HG02610 (cell line): ENCODE measurements around the gene NRSN2.
"Not testable (repeated sequence)": the region's sequence is repeated elsewhere in the genome, so short reads cannot be mapped to it uniquely, and the experiment has no call there.

Source experiments
- ATAC-seq: cut with Tn5 transposase; IDR thresholded peaks from one replicate; pipeline ENCODE4 v1.9.1; 2021; ENCODE audit warnings: mild to moderate bottlenecking, moderate library complexity; ENCODE audit not compliant: unreplicated experiment

NRSN2 gene

GRCh38 chr20:353166-353565, 6.3 kb downstream of the NRSN2 start:
- no peak for ATAC-seq

- peak; percentile 80 for ATAC-seq
These were observed 7.5 kb downstream of the NRSN2 start for GRCh38 chr20:354298-354977.

- not testable (repeated sequence) for ATAC-seq
These were observed 9.2 kb downstream of the NRSN2 start for GRCh38 chr20:356154-356553.

DNA sequence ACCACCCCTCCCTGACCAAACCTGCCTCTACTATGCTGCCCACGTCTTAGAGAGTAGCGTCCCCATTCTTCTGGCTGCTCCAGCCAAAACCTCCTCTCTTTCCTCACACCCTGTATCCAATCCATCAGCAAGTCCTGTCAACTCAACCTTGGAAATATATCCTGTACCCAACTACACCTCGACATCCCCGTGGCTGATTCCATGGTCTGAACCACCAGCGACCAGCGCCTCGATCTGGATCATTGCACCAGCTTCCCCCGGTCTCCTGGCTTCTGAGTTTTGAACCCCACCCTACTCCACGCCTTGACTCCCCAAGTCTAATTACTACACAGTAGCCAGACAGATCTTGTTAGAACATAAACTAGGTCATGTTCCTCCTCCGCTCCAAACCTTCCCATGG, 9.8 kb downstream of the NRSN2 start:
- no peak for ATAC-seq

- ATAC-seq: no peak
These were observed 12.1 kb downstream of the NRSN2 start for GRCh38 chr20:358891-359555.

DNA sequence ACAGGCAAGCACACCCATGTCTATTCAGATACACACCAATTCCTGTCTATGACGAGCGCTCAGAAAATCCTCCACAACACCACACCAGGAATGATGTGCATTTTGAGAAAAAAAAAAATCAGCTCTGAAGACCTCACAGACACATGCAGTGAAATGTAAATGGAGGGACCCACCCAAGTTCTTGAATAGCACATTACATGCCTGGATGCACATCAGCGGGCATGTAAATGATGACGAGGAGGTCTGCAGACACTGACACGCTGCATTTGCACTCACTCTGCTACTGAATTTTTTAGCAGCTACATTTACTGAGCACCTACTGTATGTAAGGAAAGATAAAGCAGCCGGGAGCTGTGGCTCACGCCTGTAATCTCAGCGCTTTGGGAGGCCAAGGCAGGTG, 14.7 kb downstream of the NRSN2 start:
- ATAC-seq: no peak

DNA sequence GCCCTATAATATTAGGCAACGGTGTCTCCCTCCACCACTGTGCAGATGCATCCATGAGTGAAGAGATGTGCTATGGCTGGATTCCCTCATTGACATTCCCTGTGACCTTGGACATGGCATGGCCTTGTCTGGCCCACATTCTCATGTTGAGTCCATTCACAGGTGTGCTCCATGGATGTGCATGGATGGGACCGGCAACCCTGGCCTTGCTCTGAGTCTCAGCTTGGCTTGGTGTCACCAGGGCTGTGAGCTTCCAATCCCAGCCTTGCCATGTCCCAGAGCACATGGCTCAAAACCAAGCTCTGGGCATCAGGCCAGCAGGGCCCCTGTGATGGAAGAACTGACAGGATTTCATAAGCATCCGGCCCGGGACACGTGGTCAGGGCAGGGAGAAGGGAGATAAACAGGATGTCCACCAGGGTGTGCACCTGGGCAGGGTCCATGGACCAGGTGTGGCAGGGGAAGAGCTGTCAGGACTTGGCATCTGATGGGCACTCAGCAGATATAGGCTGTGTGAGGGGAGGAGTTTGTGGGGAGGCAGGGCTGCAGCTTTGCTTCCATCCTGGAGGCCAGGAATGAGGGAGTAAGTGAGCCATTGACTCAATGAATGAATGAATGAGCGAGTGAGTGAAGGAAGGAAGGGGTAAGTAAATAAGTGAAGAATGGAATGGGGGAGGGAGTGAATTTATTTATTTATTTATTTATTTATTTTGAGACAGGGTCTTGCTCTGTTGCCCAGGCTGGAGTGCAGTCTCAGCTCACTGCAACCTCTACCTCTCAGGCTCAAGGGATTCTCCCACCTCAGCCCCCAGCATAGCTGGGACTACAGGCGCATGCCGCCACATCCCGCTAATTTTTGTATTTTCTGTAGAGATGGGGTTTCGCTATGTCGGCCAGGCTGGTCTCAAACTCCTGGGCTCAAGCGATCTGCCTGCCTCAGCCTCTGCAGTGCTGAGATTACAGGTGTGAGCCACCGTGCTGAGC, 15.7 kb downstream of the NRSN2 start:
- ATAC-seq: no peak

- ATAC-seq: no peak
These were observed 16.6 kb downstream of the NRSN2 start for GRCh38 chr20:363319-364078.

DNA sequence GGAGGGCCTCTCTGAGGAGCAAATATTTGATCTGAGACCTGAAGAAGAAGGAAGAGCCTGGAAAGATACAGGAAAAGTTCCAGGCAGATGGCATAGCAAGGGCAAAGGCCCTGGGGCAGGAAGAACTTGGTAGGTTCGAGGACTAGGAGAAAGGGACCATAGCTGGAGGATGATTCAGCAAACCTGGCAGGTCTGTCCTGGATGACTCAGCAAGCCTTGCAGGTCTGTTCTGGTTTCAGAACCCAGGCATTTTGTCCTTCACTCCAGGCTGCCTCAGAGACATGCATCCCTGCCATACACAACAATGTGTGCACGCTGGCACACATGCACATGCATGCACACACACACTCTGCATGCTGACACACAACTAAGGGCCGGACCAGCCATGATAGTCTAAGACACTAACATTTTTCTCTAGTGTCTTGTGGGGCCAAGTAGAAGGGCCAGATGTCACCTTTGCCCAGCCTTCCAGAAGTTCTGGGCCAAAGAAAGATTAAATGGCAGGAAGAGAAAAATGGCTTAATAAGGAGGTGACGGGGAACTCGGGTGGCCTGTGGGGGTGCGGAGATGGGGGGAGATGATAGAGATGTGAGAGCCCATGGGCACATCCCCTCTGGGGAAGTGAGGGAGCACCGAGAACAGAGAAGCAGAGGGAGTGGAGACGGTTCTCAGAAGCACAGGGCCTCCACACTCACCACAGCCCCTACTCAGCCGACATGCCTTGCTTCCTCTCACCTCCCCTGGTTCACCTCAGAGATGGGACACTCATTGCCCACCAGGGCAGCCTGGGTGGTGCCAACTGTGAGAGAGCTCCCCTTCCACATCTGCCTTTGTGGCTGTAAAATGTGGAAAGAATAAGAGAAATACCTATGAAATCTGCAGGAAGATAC, 18.2 kb downstream of the NRSN2 start:
- ATAC-seq: no peak

- no peak for ATAC-seq
These were observed 19.3 kb downstream of the NRSN2 start for GRCh38 chr20:366041-366718.

DNA sequence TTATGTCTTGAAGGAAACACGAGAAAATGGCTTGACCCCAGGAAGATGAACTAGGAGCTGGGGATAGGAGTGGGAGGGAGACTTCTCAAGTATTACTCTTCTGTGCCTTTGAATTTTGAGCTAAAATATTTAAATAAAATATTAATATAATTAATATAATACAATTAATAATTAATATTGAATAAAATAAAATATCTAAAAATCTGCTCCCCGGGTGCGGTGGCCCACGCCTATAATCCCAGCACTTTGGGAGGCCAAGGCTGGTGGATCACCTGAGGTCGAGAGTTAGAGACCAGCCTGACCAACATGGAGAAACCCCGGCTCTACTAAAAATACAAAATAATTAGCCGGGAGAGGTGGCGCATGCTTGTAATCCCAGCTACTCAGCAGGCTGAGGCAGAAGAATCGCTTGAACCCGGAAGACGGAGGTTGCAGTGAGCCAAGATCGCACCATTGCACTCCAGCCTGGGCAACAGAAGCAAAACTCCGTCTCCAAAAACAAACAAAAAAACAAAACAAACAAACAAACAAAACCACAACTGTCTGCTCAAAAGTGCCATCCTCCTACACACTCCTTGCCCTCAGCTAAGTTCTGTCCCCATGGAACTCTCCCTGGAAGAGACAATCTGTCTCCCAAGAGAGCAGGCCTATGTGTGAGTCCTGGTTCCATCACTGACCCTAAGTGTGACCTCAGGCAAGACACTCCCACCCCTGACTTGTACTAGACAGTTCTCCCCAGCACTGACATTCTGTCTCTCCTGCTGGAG, 20.0 kb downstream of the NRSN2 start:
- ATAC-seq: no peak

DNA sequence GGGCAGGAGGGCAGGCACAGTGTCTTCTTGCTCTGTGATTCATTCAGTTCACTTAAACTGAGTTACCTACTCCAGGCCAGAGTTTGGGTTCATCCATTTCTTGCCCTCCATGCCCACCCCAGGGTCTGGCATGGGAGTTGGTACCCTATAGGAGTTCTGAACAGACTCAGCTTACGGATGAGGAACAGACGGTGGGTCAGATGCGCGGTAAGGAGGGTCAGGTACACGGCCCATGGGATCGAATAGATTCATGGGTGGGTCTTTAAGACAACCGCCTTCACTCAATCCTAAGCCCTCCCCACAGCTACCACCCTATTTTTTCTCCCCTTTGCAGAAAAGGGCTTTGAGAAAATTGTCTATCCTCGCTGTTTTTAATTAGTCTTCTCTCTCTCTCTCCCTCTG, 20.6 kb downstream of the NRSN2 start:
- no peak for ATAC-seq

DNA sequence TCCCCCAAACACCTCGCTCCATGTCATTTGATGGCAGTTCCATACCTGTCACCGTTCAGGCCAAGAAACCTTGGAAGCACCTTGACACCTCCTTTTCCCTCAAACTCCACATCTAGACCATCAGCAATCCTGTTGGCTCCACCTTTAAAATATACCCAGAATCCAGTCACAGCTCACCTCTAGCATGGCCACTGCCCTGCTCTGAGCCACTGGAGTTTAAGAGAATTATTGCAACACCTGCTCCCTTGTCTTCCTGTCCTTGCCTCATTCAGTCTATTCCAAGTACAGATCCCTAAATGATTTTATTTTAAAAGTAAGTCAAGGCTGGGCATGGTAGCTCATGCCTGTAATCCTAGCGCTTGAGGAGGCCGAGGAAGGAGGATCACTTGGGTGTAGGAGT, 22.0 kb downstream of the NRSN2 start:
- ATAC-seq: no peak

- ATAC-seq: no peak
These were observed 23.3 kb downstream of the NRSN2 start for GRCh38 chr20:370151-370600.

GRCh38 chr20:370977-371754, 24.3 kb downstream of the NRSN2 start:
- ATAC-seq: no peak

DNA sequence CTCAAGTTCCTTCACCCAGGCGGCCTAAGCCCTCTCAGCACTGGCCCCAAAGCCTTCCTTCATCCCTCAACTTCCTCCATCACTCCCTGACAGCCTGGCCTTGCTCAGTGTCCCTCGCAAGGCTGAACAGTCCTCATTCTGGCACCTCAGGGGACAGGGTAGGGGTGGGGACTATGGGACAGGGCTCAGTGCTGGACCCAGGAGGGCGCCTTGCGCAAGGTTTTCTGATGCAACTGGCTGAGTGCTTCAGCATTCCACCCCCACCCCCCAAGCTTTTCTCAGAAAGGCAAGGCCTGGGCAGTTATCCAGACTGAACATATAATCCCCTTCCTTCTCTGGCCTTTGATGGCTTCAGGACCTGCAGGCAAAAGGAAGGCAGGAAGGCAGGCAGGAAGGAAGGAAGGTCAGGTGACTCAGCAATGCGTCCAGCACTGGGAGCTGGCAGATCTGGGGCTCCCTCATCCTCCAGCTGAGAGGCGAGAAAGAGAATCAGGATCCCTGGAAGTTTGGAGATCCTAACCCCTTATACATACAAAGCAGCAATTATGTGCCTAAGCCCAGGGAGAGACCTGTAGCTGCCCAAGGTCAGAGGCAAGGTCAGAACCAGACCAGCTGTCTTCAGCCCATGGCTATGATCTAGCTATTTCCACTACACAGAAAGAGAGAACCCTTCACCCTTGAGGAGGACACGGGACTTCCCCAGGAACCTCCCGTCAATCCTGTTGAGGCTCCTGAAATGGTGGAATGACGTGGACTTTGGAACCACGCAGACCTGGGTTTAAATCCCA, 25.0 kb downstream of the NRSN2 start:
- ATAC-seq: no peak

DNA sequence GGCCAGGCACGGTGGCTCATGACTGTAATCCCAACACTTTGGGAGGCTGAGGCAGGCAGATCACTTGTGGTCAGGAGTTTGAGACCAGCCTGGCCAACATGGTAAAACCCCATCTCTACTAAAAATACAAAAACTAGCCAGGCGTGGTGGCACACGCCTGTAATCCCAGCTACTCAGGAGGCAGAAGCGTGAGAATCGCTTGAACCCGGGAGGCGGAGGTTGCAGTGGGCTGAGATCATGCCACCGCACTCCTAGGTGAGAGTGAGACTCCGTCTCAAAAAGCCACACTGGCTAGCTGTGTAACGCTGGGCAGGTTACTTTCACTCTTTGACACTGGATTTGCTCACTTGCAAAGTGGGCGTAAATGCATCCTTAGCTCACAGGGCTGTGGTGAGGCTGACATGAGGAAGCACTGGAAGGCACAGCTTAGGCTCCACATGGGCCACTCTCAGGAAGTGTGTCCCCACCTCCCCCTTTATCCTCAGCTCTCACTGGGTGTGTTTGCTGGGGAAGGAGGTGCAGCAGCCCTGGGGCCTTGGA, 25.7 kb downstream of the NRSN2 start:
- ATAC-seq: peak; percentile 38
